Measurements from ENCODE around the gene P2RY8. TPM values are rescaled to one million over a fixed set of nuclear protein-coding genes. Genes with fewer than 3 reads are reported as not detected.
"Not testable (repeated sequence)": the region's sequence is repeated elsewhere in the genome, so short reads cannot be mapped to it uniquely, and the experiment has no call there.

P2RY8 gene
- total RNA-seq, 2 donors from 2014 or later, result 4.0 to 4.2 TPM

GRCh38 chrX:1492421-1493012, 44.5 kb downstream of the P2RY8 start:
- no peaks in the 10 kb centered on the region for H3K27me3 ChIP-seq (replicated peaks; ENCODE audit: insufficient read depth)
- no peaks in the 10 kb centered on the region for H3K4me1 ChIP-seq (ENCODE audit: control insufficient read depth in 1 of 2, low read depth in 2 of 2)
- no peak overlapping the region for H3K4me3 ChIP-seq
- no peak for DNase-seq (ENCODE audit: low spot score)
- H3K27ac ChIP-seq, result no peak overlapping the region
- no peaks in the 10 kb centered on the region for H3K9me3 ChIP-seq
- no peak for TF ChIP-seq CTCF (IDR thresholded peaks at IDR 0.05)
- no peak for ATAC-seq (ENCODE audit: insufficient number of reproducible peaks, low FRiP score, low read depth)
- H3K36me3 ChIP-seq, result no peaks in the 10 kb centered on the region

- ATAC-seq (ENCODE audit: insufficient number of reproducible peaks, low FRiP score, low read depth), result no peak
- Histone ChIP-seq H3K4me1 (ENCODE audit: control insufficient read depth in 1 of 2, low read depth in 2 of 2) (no peaks in the 10 kb centered on the region), H3K27me3 (replicated peaks; ENCODE audit: insufficient read depth) (no peaks in the 10 kb centered on the region), H3K9me3 (no peaks in the 10 kb centered on the region), H3K4me3 (no peak overlapping the region), H3K27ac (no peak overlapping the region), H3K36me3 (no peaks in the 10 kb centered on the region)
- TF ChIP-seq CTCF (IDR thresholded peaks at IDR 0.05), result no peak
- no peak for DNase-seq (ENCODE audit: low spot score)
Measured at GRCh38 chrX:1491851-1492349, 45.1 kb downstream of the P2RY8 start.

- ATAC-seq (ENCODE audit: insufficient number of reproducible peaks, low FRiP score, low read depth); H3K4me1 ChIP-seq (ENCODE audit: control insufficient read depth in 1 of 2, low read depth in 2 of 2); DNase-seq (ENCODE audit: low spot score); H3K27ac ChIP-seq; H3K9me3 ChIP-seq; H3K36me3 ChIP-seq; H3K4me3 ChIP-seq; H3K27me3 ChIP-seq (replicated peaks; ENCODE audit: insufficient read depth): not testable (repeated sequence)
Measured at GRCh38 chrX:1491248-1491647, 45.7 kb downstream of the P2RY8 start.

GRCh38 chrX:1490723-1491122, 46.3 kb downstream of the P2RY8 start:
- not testable (repeated sequence) for ATAC-seq (ENCODE audit: insufficient number of reproducible peaks, low FRiP score, low read depth); H3K36me3 ChIP-seq; H3K4me3 ChIP-seq; H3K9me3 ChIP-seq; H3K4me1 ChIP-seq (ENCODE audit: control insufficient read depth in 1 of 2, low read depth in 2 of 2); DNase-seq (ENCODE audit: low spot score); H3K27ac ChIP-seq; H3K27me3 ChIP-seq (replicated peaks; ENCODE audit: insufficient read depth)

GRCh38 chrX:1489354-1489753, 47.6 kb downstream of the P2RY8 start:
- H3K27me3 ChIP-seq (replicated peaks; ENCODE audit: insufficient read depth); H3K4me1 ChIP-seq (ENCODE audit: control insufficient read depth in 1 of 2, low read depth in 2 of 2); DNase-seq (ENCODE audit: low spot score); H3K9me3 ChIP-seq; H3K36me3 ChIP-seq; H3K27ac ChIP-seq; H3K4me3 ChIP-seq; ATAC-seq (ENCODE audit: insufficient number of reproducible peaks, low FRiP score, low read depth): not testable (repeated sequence)

- Histone ChIP-seq H3K36me3 (no peaks in the 10 kb centered on the region), H3K27ac (no peak overlapping the region), H3K9me3 (no peaks in the 10 kb centered on the region), H3K4me3 (no peak overlapping the region), H3K27me3 (replicated peaks; ENCODE audit: insufficient read depth) (no peaks in the 10 kb centered on the region), H3K4me1 (ENCODE audit: control insufficient read depth in 1 of 2, low read depth in 2 of 2) (no peaks in the 10 kb centered on the region)
- TF ChIP-seq CTCF (IDR thresholded peaks at IDR 0.05), result no peak
- DNase-seq (ENCODE audit: low spot score), result no peak
- no peak for ATAC-seq (ENCODE audit: insufficient number of reproducible peaks, low FRiP score, low read depth)
Measured at GRCh38 chrX:1488745-1489144, 48.2 kb downstream of the P2RY8 start.

- no peak for TF ChIP-seq CTCF (IDR thresholded peaks at IDR 0.05)
- no peaks in the 10 kb centered on the region for H3K27me3 ChIP-seq (replicated peaks; ENCODE audit: insufficient read depth)
- H3K36me3 ChIP-seq, result no peaks in the 10 kb centered on the region
- H3K4me3 ChIP-seq, result no peak overlapping the region
- no peaks in the 10 kb centered on the region for H3K9me3 ChIP-seq
- no peak overlapping the region for H3K27ac ChIP-seq
- no peak for ATAC-seq (ENCODE audit: insufficient number of reproducible peaks, low FRiP score, low read depth)
- no peak for DNase-seq (ENCODE audit: low spot score)
- H3K4me1 ChIP-seq (ENCODE audit: control insufficient read depth in 1 of 2, low read depth in 2 of 2), result no peaks in the 10 kb centered on the region
Measured at GRCh38 chrX:1488141-1488540, 48.8 kb downstream of the P2RY8 start.

All from thoracic aorta (tissue), 2 donors.